Astrocyte (in vitro differentiated cells and primary cell): Measurements from ENCODE around the gene GNG12. TPM values are rescaled to one million over a fixed set of nuclear protein-coding genes. Genes with fewer than 3 reads are reported as not detected.
A peak's percentile ranks its signal among the peaks of the same experiment; 100 is the strongest.

Experiments used
- DNase-seq: peaks from one replicate; pipeline ENCODE4 v3.0.0-alpha.2; 2010; ENCODE audit warnings: low read depth
- FAIRE-seq: peaks from 2 replicates; lab custom pipeline; 2011; peaks lifted over from hg19 to GRCh38; lab: Jason Lieb, UNC
- H2AFZ ChIP-seq: 2 replicates; pipeline ENCODE4 v1.6.0; 2012; ENCODE audit warnings: low read depth, low read length, inconsistent platforms
- H3K27ac ChIP-seq: 2 replicates; pipeline ENCODE4 v1.5.1; 2011; ENCODE audit warnings: low read depth, low read length, inconsistent platforms
- H3K27me3 ChIP-seq: 2 replicates; pipeline ENCODE4 v1.6.0; 2011; ENCODE audit warnings: low read length, inconsistent platforms; ENCODE audit not compliant: insufficient read depth
- H3K36me3 ChIP-seq: 2 replicates; pipeline ENCODE4 v1.5.1; 2011; ENCODE audit warnings: low read length, inconsistent platforms; ENCODE audit not compliant: insufficient read depth
- H3K4me1 ChIP-seq: 2 replicates; pipeline ENCODE4 v1.5.1; 2011; ENCODE audit warnings: low read length, inconsistent platforms; ENCODE audit not compliant: insufficient read depth
- H3K4me2 ChIP-seq: 2 replicates; pipeline ENCODE4 v1.6.0; 2012; ENCODE audit warnings: low read length, inconsistent platforms
- H3K4me3 ChIP-seq: 2 replicates; pipeline ENCODE4 v1.5.1; 2011; ENCODE audit warnings: low read depth, mild to moderate bottlenecking, low read length, inconsistent platforms; ENCODE audit not compliant: insufficient read depth
- H3K79me2 ChIP-seq: 2 replicates; pipeline ENCODE4 v1.6.0; 2012; ENCODE audit warnings: mild to moderate bottlenecking, low read length, inconsistent platforms; ENCODE audit not compliant: insufficient read depth
- H3K9ac ChIP-seq: 2 replicates; pipeline ENCODE4 v1.6.0; 2012; ENCODE audit warnings: mild to moderate bottlenecking, low read length, inconsistent platforms
- H3K9me3 ChIP-seq: 2 replicates; pipeline ENCODE4 v1.5.1; 2012; ENCODE audit warnings: low read depth, mild to moderate bottlenecking, low read length, inconsistent platforms; ENCODE audit not compliant: insufficient read depth
- H4K20me1 ChIP-seq: 2 replicates; pipeline ENCODE4 v1.6.0; 2012; ENCODE audit warnings: low read length, inconsistent platforms; ENCODE audit not compliant: insufficient read depth
- H3K27ac Mint-ChIP-seq: one replicate; pipeline ENCODE4 v1.8.0; 2021; ENCODE audit warnings: mild to moderate bottlenecking, mixed read lengths; ENCODE audit not compliant: unreplicated experiment
- H3K27me3 Mint-ChIP-seq: one replicate; pipeline ENCODE4 v1.8.0; 2021; ENCODE audit warnings: low read depth, mixed read lengths; ENCODE audit not compliant: unreplicated experiment
- H3K36me3 Mint-ChIP-seq: one replicate; pipeline ENCODE4 v1.8.0; 2021; ENCODE audit warnings: low read depth, mixed read lengths; ENCODE audit not compliant: unreplicated experiment
- H3K4me1 Mint-ChIP-seq: one replicate; pipeline ENCODE4 v1.8.0; 2021; ENCODE audit warnings: low read depth, mixed read lengths; ENCODE audit not compliant: unreplicated experiment
- H3K4me3 Mint-ChIP-seq: one replicate; pipeline ENCODE4 v1.8.0; 2021; ENCODE audit warnings: mild to moderate bottlenecking, moderate library complexity, mixed read lengths; ENCODE audit not compliant: unreplicated experiment
- H3K9me3 Mint-ChIP-seq: one replicate; pipeline ENCODE4 v1.8.0; 2021; ENCODE audit warnings: mild to moderate bottlenecking, mixed read lengths; ENCODE audit not compliant: unreplicated experiment
- EZH2 ChIP-seq: IDR thresholded peaks from 2 replicates; pipeline ENCODE4 v1.6.1; 2012; ENCODE audit warnings: mild to moderate bottlenecking, low read length, inconsistent platforms; ENCODE audit not compliant: insufficient read depth
- total RNA-seq: library from RNA; stranded (reverse); gene quantifications from 2 replicates; pipeline ENCODE4 v1.2.1, GENCODE V29; 2021
- TF ChIP-seq, protein P1 (sequence below): IDR thresholded peaks from 2 replicates; pipeline ENCODE4 v1.5.1; 2011; ENCODE audit warnings: low read depth, mild to moderate bottlenecking, inconsistent platforms, low read length, moderate library complexity; ENCODE audit not compliant: insufficient read depth

The GNG12 gene
- total RNA-seq, 1 donor from 2014 or later, result 101 TPM

- H3K9ac ChIP-seq, result peak overlapping the region; percentile 80
- peaks cover 56% of the 10 kb centered on the region for H3K4me1 ChIP-seq
- H3K4me3 Mint-ChIP-seq, result no peak overlapping the region
- no peaks in the 10 kb centered on the region for H3K9me3 Mint-ChIP-seq
- H3K36me3 ChIP-seq, result no peaks in the 10 kb centered on the region
- no peak for DNase-seq
- peak overlapping the region; percentile 84 for H3K4me2 ChIP-seq
- peaks cover 91% of the 10 kb centered on the region for H3K79me2 ChIP-seq
- H3K36me3 Mint-ChIP-seq, result peaks cover 2% of the 10 kb centered on the region
- FAIRE-seq, result peak; percentile 87
- no peak overlapping the region for H2AFZ ChIP-seq
- TF ChIP-seq EZH2, result no peak
- TF ChIP-seq, protein P1, sequence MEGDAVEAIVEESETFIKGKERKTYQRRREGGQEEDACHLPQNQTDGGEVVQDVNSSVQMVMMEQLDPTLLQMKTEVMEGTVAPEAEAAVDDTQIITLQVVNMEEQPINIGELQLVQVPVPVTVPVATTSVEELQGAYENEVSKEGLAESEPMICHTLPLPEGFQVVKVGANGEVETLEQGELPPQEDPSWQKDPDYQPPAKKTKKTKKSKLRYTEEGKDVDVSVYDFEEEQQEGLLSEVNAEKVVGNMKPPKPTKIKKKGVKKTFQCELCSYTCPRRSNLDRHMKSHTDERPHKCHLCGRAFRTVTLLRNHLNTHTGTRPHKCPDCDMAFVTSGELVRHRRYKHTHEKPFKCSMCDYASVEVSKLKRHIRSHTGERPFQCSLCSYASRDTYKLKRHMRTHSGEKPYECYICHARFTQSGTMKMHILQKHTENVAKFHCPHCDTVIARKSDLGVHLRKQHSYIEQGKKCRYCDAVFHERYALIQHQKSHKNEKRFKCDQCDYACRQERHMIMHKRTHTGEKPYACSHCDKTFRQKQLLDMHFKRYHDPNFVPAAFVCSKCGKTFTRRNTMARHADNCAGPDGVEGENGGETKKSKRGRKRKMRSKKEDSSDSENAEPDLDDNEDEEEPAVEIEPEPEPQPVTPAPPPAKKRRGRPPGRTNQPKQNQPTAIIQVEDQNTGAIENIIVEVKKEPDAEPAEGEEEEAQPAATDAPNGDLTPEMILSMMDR, result no peak
- H3K4me3 ChIP-seq, result peak overlapping the region; percentile 37
- H3K4me1 Mint-ChIP-seq, result peaks cover 51% of the 10 kb centered on the region
- peaks cover 42% of the 10 kb centered on the region for H4K20me1 ChIP-seq
- peak overlapping the region; percentile 94 for H3K27ac Mint-ChIP-seq
- no peaks in the 10 kb centered on the region for H3K27me3 Mint-ChIP-seq
- H3K27ac ChIP-seq, result peak overlapping the region; percentile 96
- no peaks in the 10 kb centered on the region for H3K27me3 ChIP-seq
- no peaks in the 10 kb centered on the region for H3K9me3 ChIP-seq
Measured at GRCh38 chr1:67791261-67791660, 42.0 kb downstream of the GNG12 start.

DNA sequence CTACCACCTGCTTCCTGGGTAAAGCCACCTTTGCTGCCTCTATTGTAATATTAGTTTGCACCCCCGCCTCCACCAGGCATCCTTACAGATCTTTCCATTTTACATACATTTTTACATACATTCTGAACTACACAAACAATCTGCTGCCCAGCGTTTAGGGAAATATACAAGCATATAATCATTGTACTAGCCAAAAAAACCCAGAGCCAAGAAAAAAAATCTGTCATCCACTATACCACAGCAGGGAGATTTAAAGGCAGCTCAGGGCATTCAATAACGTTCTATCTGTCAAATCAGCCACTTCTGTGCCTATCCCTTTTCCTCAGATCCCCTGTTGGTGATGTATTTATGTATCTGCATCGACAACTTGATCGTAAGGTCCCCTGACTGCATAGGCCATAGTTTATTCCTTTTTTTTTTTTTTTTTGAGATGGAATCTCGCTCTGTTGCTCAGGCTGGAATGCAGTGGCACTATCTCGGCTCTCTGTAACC, 43.0 kb downstream of the GNG12 start:
- H3K9ac ChIP-seq, result peak overlapping the region; percentile 12
- no peaks in the 10 kb centered on the region for H3K9me3 Mint-ChIP-seq
- peaks cover 2% of the 10 kb centered on the region for H3K36me3 Mint-ChIP-seq
- no peak for TF ChIP-seq EZH2
- TF ChIP-seq, protein P1, result no peak
- H3K27ac ChIP-seq, result no peak overlapping the region
- no peaks in the 10 kb centered on the region for H3K27me3 Mint-ChIP-seq
- H3K36me3 ChIP-seq, result no peaks in the 10 kb centered on the region
- no peak overlapping the region for H2AFZ ChIP-seq
- peaks cover 47% of the 10 kb centered on the region for H4K20me1 ChIP-seq
- peaks cover 91% of the 10 kb centered on the region for H3K79me2 ChIP-seq
- FAIRE-seq (no peak), DNase-seq (no peak)
- H3K9me3 ChIP-seq, result no peaks in the 10 kb centered on the region
- no peaks in the 10 kb centered on the region for H3K27me3 ChIP-seq
- H3K4me3 ChIP-seq, result no peak overlapping the region
- H3K4me1 ChIP-seq, result peaks cover 57% of the 10 kb centered on the region
- no peak overlapping the region for H3K4me2 ChIP-seq
- no peak overlapping the region for H3K4me3 Mint-ChIP-seq
- H3K27ac Mint-ChIP-seq, result no peak overlapping the region
- peaks cover 46% of the 10 kb centered on the region for H3K4me1 Mint-ChIP-seq

- Histone ChIP-seq H3K9ac (no peak overlapping the region), H3K79me2 (peaks cover 91% of the 10 kb centered on the region), H2AFZ (no peak overlapping the region), H3K4me2 (no peak overlapping the region), H3K9me3 (no peaks in the 10 kb centered on the region), H3K4me3 (no peak overlapping the region), H3K27me3 (no peaks in the 10 kb centered on the region), H4K20me1 (peaks cover 45% of the 10 kb centered on the region), H3K36me3 (no peaks in the 10 kb centered on the region), H3K27ac (no peak overlapping the region), H3K4me1 (peaks cover 57% of the 10 kb centered on the region)
- no peaks in the 10 kb centered on the region for H3K9me3 Mint-ChIP-seq
- FAIRE-seq (no peak), DNase-seq (no peak)
- peak overlapping the region; percentile 41 for H3K27ac Mint-ChIP-seq
- H3K36me3 Mint-ChIP-seq, result peaks cover 2% of the 10 kb centered on the region
- H3K4me1 Mint-ChIP-seq, result peaks cover 46% of the 10 kb centered on the region
- no peak overlapping the region for H3K4me3 Mint-ChIP-seq
- no peak for TF ChIP-seq EZH2
- TF ChIP-seq, protein P1, result no peak
- no peaks in the 10 kb centered on the region for H3K27me3 Mint-ChIP-seq
Measured at GRCh38 chr1:67789551-67789950, 43.7 kb downstream of the GNG12 start.
